GM12891 (cell line): Measurements from ENCODE around the gene SNAP29.

Experiments used
- PAX5 ChIP-seq: IDR thresholded peaks from 2 replicates; pipeline ENCODE4 v1.6.1; 2011; ENCODE audit warnings: low read length, moderate library complexity, mild to moderate bottlenecking; ENCODE audit not compliant: insufficient read depth, severe bottlenecking
- POLR2A ChIP-seq: IDR thresholded peaks from 2 replicates; pipeline ENCODE4 v1.6.1; 2011; ENCODE audit warnings: low read depth, low read length, control low read depth
- POLR2AphosphoS5 ChIP-seq: IDR thresholded peaks from 2 replicates; pipeline ENCODE4 v1.6.1; 2011; ENCODE audit warnings: low read depth, low read length, control low read depth
- POU2F2 ChIP-seq: IDR thresholded peaks from 2 replicates; pipeline ENCODE4 v1.6.1; 2011; ENCODE audit warnings: low read depth, mild to moderate bottlenecking, control low read depth, low read length, moderate library complexity
- SPI1 ChIP-seq: IDR thresholded peaks from 2 replicates; pipeline ENCODE4 v1.6.1; 2011; ENCODE audit warnings: low read depth, low read length, control low read depth
- TAF1 ChIP-seq: IDR thresholded peaks from 2 replicates; pipeline ENCODE4 v1.6.1; 2011; ENCODE audit warnings: low read depth, low read length, control low read depth

DNA sequence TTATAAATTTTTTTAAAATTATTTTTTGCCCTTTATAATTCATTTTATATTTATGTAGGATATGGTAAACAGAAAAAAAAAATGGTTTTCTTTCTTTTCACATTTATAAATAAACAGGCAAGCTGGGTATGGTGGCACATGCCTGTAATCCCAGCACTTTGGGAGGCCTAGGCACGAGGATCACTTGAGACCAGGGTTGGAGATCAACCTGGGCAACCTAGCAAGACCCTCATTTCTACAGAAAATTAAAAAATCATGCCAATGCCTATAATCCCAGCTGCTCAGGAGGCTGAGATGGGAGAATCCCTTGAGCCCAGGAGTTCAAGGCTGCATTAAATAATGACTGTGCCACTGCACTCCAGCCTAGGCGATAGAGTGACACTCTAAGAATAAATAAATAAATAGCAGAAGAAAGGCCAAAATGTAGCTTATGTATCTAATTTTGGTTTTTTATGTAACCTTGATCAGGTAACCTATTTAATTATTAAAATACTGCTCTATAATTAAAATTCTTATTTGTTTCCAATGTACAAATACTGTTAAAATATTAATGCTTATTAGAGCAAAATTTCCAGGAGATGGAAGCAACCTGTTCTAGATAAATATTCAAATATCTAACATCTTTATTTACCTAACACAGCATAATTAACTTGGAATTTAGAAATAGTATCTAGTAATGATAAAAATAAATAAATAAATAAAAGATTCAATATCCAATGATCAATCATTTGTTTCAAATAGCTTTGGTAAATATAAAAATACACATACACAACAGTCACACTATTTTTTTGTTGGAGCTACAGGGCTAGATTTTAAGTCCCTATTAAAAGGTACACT is 21.6 kb upstream of the SNAP29 start:
- TF ChIP-seq TAF1 (no peak), POLR2A (no peak), POLR2AphosphoS5 (no peak), SPI1 (no peak), POU2F2 (no peak), PAX5 (no peak)
